Suprapubic skin (tissue), 4 donors: Measurements from ENCODE around the gene RNGTT. TPM values are rescaled to one million over a fixed set of nuclear protein-coding genes. Genes with fewer than 3 reads are reported as not detected.

Source experiments
- DNase-seq, 2 donors: peaks; one replicate each; pipeline ENCODE4 v3.0.0-alpha.2; 2019; ENCODE audit warnings: low spot score in 2 of 2
- H3K27ac ChIP-seq: fragments of 200-600 bp; sonication (generic); one replicate; pipeline ENCODE4 v1.5.1; 2019
- H3K27me3 ChIP-seq: fragments of 200-600 bp; sonication (generic); one replicate; pipeline ENCODE4 v1.5.1; 2019
- H3K36me3 ChIP-seq: fragments of 200-600 bp; sonication (generic); one replicate; pipeline ENCODE4 v1.5.1; 2019
- H3K4me1 ChIP-seq: fragments of 200-600 bp; sonication (generic); one replicate; pipeline ENCODE4 v1.5.1; 2019
- H3K4me3 ChIP-seq: fragments of 200-600 bp; sonication (generic); one replicate; pipeline ENCODE4 v1.5.1; 2019; ENCODE audit warnings: mild to moderate bottlenecking
- H3K9me3 ChIP-seq: fragments of 200-600 bp; sonication (generic); one replicate; pipeline ENCODE4 v1.5.1; 2019
- CTCF ChIP-seq, 2 donors: fragments of 200-600 bp in 1 of 2; fragments of 450-650 bp in 1 of 2; sonication (generic) in 1 of 2; IDR thresholded peaks; one replicate each; pipeline ENCODE4 v1.5.1; 2016 to 2019; ENCODE audit warnings: antibody characterized with exemption in 2 of 2, mild to moderate bottlenecking in 1 of 2, moderate library complexity in 1 of 2
- EP300 ChIP-seq: sonication (generic); formaldehyde crosslinking; IDR thresholded peaks from one replicate; pipeline ENCODE4 v1.6.1; 2017; ENCODE audit warnings: antibody characterized with exemption
- POLR2A ChIP-seq, 2 donors: fragments of 450-650 bp; IDR thresholded peaks; one replicate each; pipeline ENCODE4 v1.6.1; 2017; ENCODE audit warnings: antibody characterized with exemption in 2 of 2, mild to moderate bottlenecking in 2 of 2, moderate library complexity in 2 of 2
- POLR2AphosphoS5 ChIP-seq, 3 donors: sonication (generic); formaldehyde crosslinking; IDR thresholded peaks; one replicate each; pipeline ENCODE4 v1.6.1; 2017; ENCODE audit warnings: antibody characterized with exemption in 3 of 3
- WGBS: methylation state at CpG from one replicate; pipeline ENCODE4 v1.1.5; 2018; 5-methylcytosine and 5-hydroxymethylcytosine counted together
- total RNA-seq, 4 donors: library from RNA; depleted of rRNA; stranded (reverse); fragments of >200 nt; gene quantifications; one replicate each; pipeline ENCODE4 v1.1.0, GENCODE V29; 2016

RNGTT gene
- total RNA-seq, 4 donors from 2014 or later, result 8.6 to 13.6 (median 11.6) TPM

- H3K36me3 ChIP-seq, result no peaks in the 10 kb centered on the region
- TF ChIP-seq EP300, result no peak
- TF ChIP-seq CTCF (IDR thresholded peaks at IDR 0.05), result no peak
- no peak for TF ChIP-seq POLR2A (IDR thresholded peaks at IDR 0.05)
- no peak for TF ChIP-seq POLR2AphosphoS5 (IDR thresholded peaks at IDR 0.05)
- peaks cover 5% of the 10 kb centered on the region for H3K4me1 ChIP-seq
- DNase-seq, result no peak
- WGBS, result 70% methylated on average over 7 of the region's 7 CpGs
- H3K4me3 ChIP-seq, result no peak overlapping the region
- H3K27ac ChIP-seq, result no peak overlapping the region
- no peaks in the 10 kb centered on the region for H3K27me3 ChIP-seq
- no peaks in the 10 kb centered on the region for H3K9me3 ChIP-seq
These were observed 322.1 kb downstream of the RNGTT start for GRCh38 chr6:88641178-88641903.

- TF ChIP-seq POLR2AphosphoS5 (IDR thresholded peaks at IDR 0.05) (no peak), POLR2A (IDR thresholded peaks at IDR 0.05) (no peak), EP300 (no peak), CTCF (IDR thresholded peaks at IDR 0.05) (no peak)
These were observed 325.5 kb downstream of the RNGTT start for GRCh38 chr6:88637761-88638545.

GRCh38 chr6:88636871-88637270 is 326.5 kb downstream of the RNGTT start:
- TF ChIP-seq POLR2AphosphoS5 (IDR thresholded peaks at IDR 0.05), result no peak
- no peak for TF ChIP-seq POLR2A (IDR thresholded peaks at IDR 0.05)
- no peak for TF ChIP-seq EP300
- TF ChIP-seq CTCF (IDR thresholded peaks at IDR 0.05), result no peak
- no peak overlapping the region for H3K4me3 ChIP-seq
- H3K4me1 ChIP-seq, result peaks cover 2% of the 10 kb centered on the region
- H3K36me3 ChIP-seq, result no peaks in the 10 kb centered on the region
- no peaks in the 10 kb centered on the region for H3K9me3 ChIP-seq
- H3K27me3 ChIP-seq, result no peaks in the 10 kb centered on the region
- no peak for DNase-seq
- no peak overlapping the region for H3K27ac ChIP-seq

More at GRCh38 chr6:88637761-88638545, 325.5 kb downstream of the RNGTT start:
- no peaks in the 10 kb centered on the region for H3K36me3 ChIP-seq
- 83% methylated on average over 2 of the region's 2 CpGs for WGBS
- peaks cover 5% of the 10 kb centered on the region for H3K4me1 ChIP-seq
- no peaks in the 10 kb centered on the region for H3K9me3 ChIP-seq
- no peaks in the 10 kb centered on the region for H3K27me3 ChIP-seq
- no peak overlapping the region for H3K27ac ChIP-seq
- no peak for DNase-seq
- no peak overlapping the region for H3K4me3 ChIP-seq

- H3K9me3 ChIP-seq, result no peaks in the 10 kb centered on the region
- TF ChIP-seq POLR2A (IDR thresholded peaks at IDR 0.05) (no peak), EP300 (no peak), CTCF (IDR thresholded peaks at IDR 0.05) (no peak), POLR2AphosphoS5 (IDR thresholded peaks at IDR 0.05) (no peak)
- WGBS, result 85% methylated on average over 3 of the region's 3 CpGs
- no peaks in the 10 kb centered on the region for H3K4me1 ChIP-seq
- H3K27ac ChIP-seq, result no peak overlapping the region
- H3K36me3 ChIP-seq, result no peaks in the 10 kb centered on the region
- no peak for DNase-seq
- no peak overlapping the region for H3K4me3 ChIP-seq
- H3K27me3 ChIP-seq, result no peaks in the 10 kb centered on the region
These were observed 329.6 kb downstream of the RNGTT start for GRCh38 chr6:88633782-88634181.

GRCh38 chr6:88631830-88632229 is 331.6 kb downstream of the RNGTT start:
- Histone ChIP-seq H3K4me1 (no peaks in the 10 kb centered on the region), H3K9me3 (no peaks in the 10 kb centered on the region), H3K36me3 (no peaks in the 10 kb centered on the region), H3K27me3 (no peaks in the 10 kb centered on the region), H3K4me3 (no peak overlapping the region), H3K27ac (no peak overlapping the region)
- DNase-seq, result no peak
- WGBS, result 97% methylated on average over 4 of the region's 4 CpGs
- TF ChIP-seq EP300, result no peak
- TF ChIP-seq POLR2A (IDR thresholded peaks at IDR 0.05), result no peak
- TF ChIP-seq POLR2AphosphoS5 (IDR thresholded peaks at IDR 0.05), result no peak
- TF ChIP-seq CTCF (IDR thresholded peaks at IDR 0.05), result no peak
